KOPT-K1 (cell line): ENCODE data around the gene PLEKHA3.
"Not testable (repeated sequence)": the region's sequence is repeated elsewhere in the genome, so short reads cannot be mapped to it uniquely, and the experiment has no call there.

Experiments used
- H3K27ac ChIP-seq: fragments of 200-600 bp; sonication (generic); 2 replicates; pipeline ENCODE4 v1.5.1; 2016; ENCODE audit warnings: antibody characterized with exemption, mild to moderate bottlenecking, low read depth, low read length; ENCODE audit not compliant: poor library complexity, severe bottlenecking
- H3K36me3 ChIP-seq: fragments of 200-600 bp; sonication (generic); 2 replicates; pipeline ENCODE4 v1.5.1; 2017; ENCODE audit warnings: antibody characterized with exemption, mild to moderate bottlenecking, low read length, moderate library complexity; ENCODE audit not compliant: insufficient read depth
- H3K9me3 ChIP-seq: fragments of 200-600 bp; sonication (generic); 2 replicates; pipeline ENCODE4 v1.5.1; 2017; ENCODE audit warnings: antibody characterized with exemption, low read length, mild to moderate bottlenecking; ENCODE audit not compliant: insufficient read depth, poor library complexity, severe bottlenecking

The PLEKHA3 gene

GRCh38 chr2:178502751-178503150 lies 22.5 kb downstream of the PLEKHA3 start:
- Histone ChIP-seq H3K9me3 (no peaks in the 10 kb centered on the region), H3K36me3 (peaks cover 85% of the 10 kb centered on the region), H3K27ac (no peak overlapping the region)

- Histone ChIP-seq H3K36me3 (peaks cover 74% of the 10 kb centered on the region), H3K9me3 (no peaks in the 10 kb centered on the region), H3K27ac (no peak overlapping the region)
Observed at GRCh38 chr2:178506101-178506500, 25.8 kb downstream of the PLEKHA3 start.

- H3K9me3 ChIP-seq = no peaks in the 10 kb centered on the region
- no peak overlapping the region for H3K27ac ChIP-seq
- peaks cover 71% of the 10 kb centered on the region for H3K36me3 ChIP-seq
Observed at GRCh38 chr2:178506524-178506923, 26.3 kb downstream of the PLEKHA3 start.

- H3K27ac ChIP-seq = no peak overlapping the region
- H3K36me3 ChIP-seq = peaks cover 71% of the 10 kb centered on the region
- H3K9me3 ChIP-seq = no peaks in the 10 kb centered on the region
Observed at GRCh38 chr2:178506949-178507348, 26.7 kb downstream of the PLEKHA3 start.

GRCh38 chr2:178508646-178509045 lies 28.4 kb downstream of the PLEKHA3 start:
- no peaks in the 10 kb centered on the region for H3K9me3 ChIP-seq
- no peak overlapping the region for H3K27ac ChIP-seq
- peaks cover 59% of the 10 kb centered on the region for H3K36me3 ChIP-seq

GRCh38 chr2:178510384-178510783 lies 30.1 kb downstream of the PLEKHA3 start:
- no peak overlapping the region for H3K27ac ChIP-seq
- peaks cover 48% of the 10 kb centered on the region for H3K36me3 ChIP-seq

GRCh38 chr2:178512484-178512883 lies 32.2 kb downstream of the PLEKHA3 start:
- H3K9me3 ChIP-seq = no peaks in the 10 kb centered on the region
- H3K27ac ChIP-seq = no peak overlapping the region
- H3K36me3 ChIP-seq = peaks cover 34% of the 10 kb centered on the region

More at GRCh38 chr2:178510384-178510783, 30.1 kb downstream of the PLEKHA3 start:
- no peaks in the 10 kb centered on the region for H3K9me3 ChIP-seq

GRCh38 chr2:178513876-178514275 lies 33.6 kb downstream of the PLEKHA3 start:
- peaks cover 39% of the 10 kb centered on the region for H3K36me3 ChIP-seq
- no peak overlapping the region for H3K27ac ChIP-seq
- H3K9me3 ChIP-seq = no peaks in the 10 kb centered on the region

- no peaks in the 10 kb centered on the region for H3K9me3 ChIP-seq
- H3K36me3 ChIP-seq = peaks cover 39% of the 10 kb centered on the region
- H3K27ac ChIP-seq = no peak overlapping the region
Observed at GRCh38 chr2:178514664-178515063, 34.4 kb downstream of the PLEKHA3 start.

- no peaks in the 10 kb centered on the region for H3K9me3 ChIP-seq
- peaks cover 24% of the 10 kb centered on the region for H3K36me3 ChIP-seq
- H3K27ac ChIP-seq = no peak overlapping the region
Observed at GRCh38 chr2:178517496-178517895, 37.2 kb downstream of the PLEKHA3 start.

- H3K9me3 ChIP-seq = no peaks in the 10 kb centered on the region
- peaks cover 15% of the 10 kb centered on the region; the same call in 1 of the 2 replicates for H3K36me3 ChIP-seq
- no peak overlapping the region for H3K27ac ChIP-seq
Observed at GRCh38 chr2:178521304-178522150, 41.3 kb downstream of the PLEKHA3 start.

- Histone ChIP-seq H3K9me3 (no peaks in the 10 kb centered on the region), H3K27ac (peak overlapping the region; percentile 61), H3K36me3 (peaks cover 13% of the 10 kb centered on the region; the same call in 1 of the 2 replicates)
Observed at GRCh38 chr2:178522950-178523595, 42.8 kb downstream of the PLEKHA3 start.

- peaks cover 7% of the 10 kb centered on the region; the same call in 1 of the 2 replicates for H3K36me3 ChIP-seq
- peak overlapping the region; percentile 61 for H3K27ac ChIP-seq
- H3K9me3 ChIP-seq = no peaks in the 10 kb centered on the region
Observed at GRCh38 chr2:178523596-178524134, 43.4 kb downstream of the PLEKHA3 start.

GRCh38 chr2:178525010-178525409 lies 44.8 kb downstream of the PLEKHA3 start:
- H3K36me3 ChIP-seq, H3K9me3 ChIP-seq, H3K27ac ChIP-seq: not testable (repeated sequence)

GRCh38 chr2:178525460-178525859 lies 45.2 kb downstream of the PLEKHA3 start:
- not testable (repeated sequence) for H3K9me3 ChIP-seq, H3K36me3 ChIP-seq, H3K27ac ChIP-seq
